Upper lobe of left lung (tissue), 4 donors: Measurements from ENCODE around the gene SEPHS2.

Source experiments
- EP300 ChIP-seq, 4 donors: sonication (generic); formaldehyde crosslinking; IDR thresholded peaks; one replicate each; pipeline ENCODE4 v1.5.1; 2017; ENCODE audit warnings: antibody characterized with exemption in 4 of 4, control low read depth in 2 of 4
- POLR2A ChIP-seq, 4 donors: fragments of 450-650 bp; IDR thresholded peaks; one replicate each; pipeline ENCODE4 v1.5.1; 2016 to 2017; ENCODE audit warnings: antibody characterized with exemption in 4 of 4, mild to moderate bottlenecking in 2 of 4
- TF ChIP-seq, protein P1 (sequence below), 6 experiments: fragments of 450-650 bp in 4 of 6; fragments of 200-600 bp in 2 of 6; sonication (generic) in 2 of 6; IDR thresholded peaks; one replicate each; pipeline ENCODE4 v1.5.1; 2016 to 2019; ENCODE audit warnings: antibody characterized with exemption in 6 of 6

- TF ChIP-seq, protein P1, sequence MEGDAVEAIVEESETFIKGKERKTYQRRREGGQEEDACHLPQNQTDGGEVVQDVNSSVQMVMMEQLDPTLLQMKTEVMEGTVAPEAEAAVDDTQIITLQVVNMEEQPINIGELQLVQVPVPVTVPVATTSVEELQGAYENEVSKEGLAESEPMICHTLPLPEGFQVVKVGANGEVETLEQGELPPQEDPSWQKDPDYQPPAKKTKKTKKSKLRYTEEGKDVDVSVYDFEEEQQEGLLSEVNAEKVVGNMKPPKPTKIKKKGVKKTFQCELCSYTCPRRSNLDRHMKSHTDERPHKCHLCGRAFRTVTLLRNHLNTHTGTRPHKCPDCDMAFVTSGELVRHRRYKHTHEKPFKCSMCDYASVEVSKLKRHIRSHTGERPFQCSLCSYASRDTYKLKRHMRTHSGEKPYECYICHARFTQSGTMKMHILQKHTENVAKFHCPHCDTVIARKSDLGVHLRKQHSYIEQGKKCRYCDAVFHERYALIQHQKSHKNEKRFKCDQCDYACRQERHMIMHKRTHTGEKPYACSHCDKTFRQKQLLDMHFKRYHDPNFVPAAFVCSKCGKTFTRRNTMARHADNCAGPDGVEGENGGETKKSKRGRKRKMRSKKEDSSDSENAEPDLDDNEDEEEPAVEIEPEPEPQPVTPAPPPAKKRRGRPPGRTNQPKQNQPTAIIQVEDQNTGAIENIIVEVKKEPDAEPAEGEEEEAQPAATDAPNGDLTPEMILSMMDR (IDR thresholded peaks at IDR 0.05): no peak
- TF ChIP-seq POLR2A (IDR thresholded peaks at IDR 0.05): no peak
- no peak for TF ChIP-seq EP300 (IDR thresholded peaks at IDR 0.05)
These were observed 36.7 kb upstream of the SEPHS2 start for GRCh38 chr16:30482366-30482765.
